DLD1 (cell line): ENCODE measurements around the gene ABTB1.

Source experiments
- in situ Hi-C: cut with HindIII; loops from 2 replicates; pipeline ENCODE4 v1.10.0; 2017; ENCODE audit warnings: low sequenced_read_pairs

ABTB1 gene

GRCh38 chr3:127714866-127715265, 42.1 kb downstream of the ABTB1 start:
- in situ Hi-C loops = loop anchor here (25.0 kb wide), 1 partner anchor 122 kb away; no protein-coding TSS in a partner anchor

- in situ Hi-C loops = loop anchor here (25.0 kb wide), 1 partner anchor 122 kb away; no protein-coding TSS in a partner anchor
Measured at GRCh38 chr3:127715532-127715931, 42.8 kb downstream of the ABTB1 start.

GRCh38 chr3:127716384-127716783, 43.6 kb downstream of the ABTB1 start:
- in situ Hi-C loops = loop anchor here (25.0 kb wide), 1 partner anchor 121 kb away; no protein-coding TSS in a partner anchor

DNA sequence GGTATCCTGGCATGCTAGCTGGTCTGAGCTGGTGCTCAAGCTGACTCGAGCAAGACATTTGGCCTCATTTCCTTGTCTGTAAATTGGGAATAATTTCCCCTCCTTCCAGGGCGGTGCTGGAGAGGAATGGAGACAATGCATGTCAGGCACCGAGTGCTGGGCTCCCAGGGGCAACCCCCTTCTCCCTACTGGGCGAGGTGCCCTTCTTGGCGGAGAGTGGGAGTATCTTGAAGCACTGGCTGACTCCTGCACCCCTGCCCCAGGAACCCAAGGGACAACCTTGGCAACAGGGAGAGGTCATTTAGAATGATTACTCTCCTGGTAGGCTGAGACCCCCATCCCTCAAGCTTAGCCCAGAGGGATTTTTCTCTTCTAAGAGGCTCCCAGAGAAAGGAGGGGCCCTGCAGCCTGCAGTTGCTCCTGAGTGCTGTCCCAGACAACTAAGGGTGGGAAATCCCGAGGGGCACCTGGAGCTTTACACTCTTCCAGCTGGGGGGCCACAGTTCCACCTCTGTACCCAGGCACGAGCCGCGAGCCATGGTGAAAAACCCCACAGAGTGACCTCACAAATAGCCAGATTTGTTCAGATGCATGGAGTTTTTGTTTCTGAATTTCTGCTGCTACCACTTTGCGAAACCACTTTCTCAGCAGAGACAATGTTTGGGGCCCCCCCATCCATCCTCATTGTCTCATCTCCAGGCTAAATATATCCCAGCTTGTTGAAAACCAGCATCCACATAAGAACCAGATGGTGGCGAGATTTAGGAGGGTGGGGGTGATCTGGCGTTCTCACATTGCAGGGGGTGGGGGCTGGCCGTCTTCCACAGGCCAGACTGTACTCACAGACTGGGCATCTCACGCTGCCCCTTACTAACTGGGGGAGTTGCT, 44.8 kb downstream of the ABTB1 start:
- in situ Hi-C loops = loop anchor here (25.0 kb wide), 1 partner anchor 120 kb away; no protein-coding TSS in a partner anchor

GRCh38 chr3:127718245-127718915, 45.6 kb downstream of the ABTB1 start:
- in situ Hi-C loops = loop anchor here (25.0 kb wide), 1 partner anchor 119 kb away; no protein-coding TSS in a partner anchor

GRCh38 chr3:127718916-127719290, 46.2 kb downstream of the ABTB1 start:
- in situ Hi-C loops = loop anchor here (25.0 kb wide), 1 partner anchor 118 kb away; no protein-coding TSS in a partner anchor

DNA sequence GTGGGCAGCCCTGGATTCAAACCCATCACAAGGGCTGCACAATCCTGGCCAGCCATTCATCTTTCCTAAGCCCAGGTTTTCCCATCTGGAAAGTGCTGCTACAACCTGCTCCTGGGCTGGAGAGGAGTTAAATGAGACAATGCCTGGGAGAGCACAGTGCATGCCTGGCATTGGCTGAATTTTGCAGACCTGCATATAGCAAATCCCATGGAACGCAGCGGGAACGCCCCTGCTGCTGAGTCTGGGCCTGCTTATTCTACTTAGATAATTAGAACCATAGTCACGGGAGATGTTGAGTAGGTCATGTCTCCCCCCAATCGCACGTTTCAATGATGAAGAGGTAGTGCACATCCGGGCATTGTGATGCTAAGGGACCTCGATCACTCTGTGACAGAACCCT, 46.6 kb downstream of the ABTB1 start:
- in situ Hi-C loops = loop anchor here (25.0 kb wide), 1 partner anchor 118 kb away; no protein-coding TSS in a partner anchor

DNA sequence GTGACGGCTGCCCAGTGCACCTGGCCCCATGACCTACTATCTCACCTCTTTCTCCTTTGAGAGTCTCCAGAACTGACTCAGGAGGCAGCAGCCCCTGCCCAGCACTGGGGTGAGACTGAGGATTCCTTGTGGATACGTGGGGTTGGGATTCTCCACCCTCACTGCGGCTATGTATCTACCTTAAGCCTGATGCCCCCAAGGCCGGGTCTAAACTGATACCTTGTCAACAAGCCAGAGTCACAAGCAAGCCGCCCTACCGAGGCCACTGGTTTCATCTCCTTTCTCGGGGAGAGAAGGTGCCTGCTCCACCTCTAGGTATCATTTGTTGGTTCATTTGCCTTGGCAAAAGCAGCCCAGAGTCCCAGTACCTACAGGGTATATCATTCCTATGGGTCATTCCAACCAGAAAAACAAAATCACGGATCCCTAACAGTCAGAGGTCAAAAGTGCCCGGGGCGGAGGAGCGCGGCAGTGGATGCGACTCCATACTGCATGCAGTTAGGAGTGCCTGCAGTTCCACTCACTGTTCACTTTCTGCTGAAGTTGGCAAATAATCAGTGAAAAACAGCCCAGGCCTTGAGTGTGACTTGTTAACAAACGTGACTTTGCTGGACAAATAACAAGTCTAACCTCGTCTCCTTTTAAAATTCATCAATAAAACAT, 47.5 kb downstream of the ABTB1 start:
- in situ Hi-C loops = loop anchor here (25.0 kb wide), 1 partner anchor 117 kb away; no protein-coding TSS in a partner anchor

- in situ Hi-C loops = loop anchor here (25.0 kb wide), 1 partner anchor 116 kb away; no protein-coding TSS in a partner anchor
Measured at GRCh38 chr3:127720985-127721935, 48.5 kb downstream of the ABTB1 start.

DNA sequence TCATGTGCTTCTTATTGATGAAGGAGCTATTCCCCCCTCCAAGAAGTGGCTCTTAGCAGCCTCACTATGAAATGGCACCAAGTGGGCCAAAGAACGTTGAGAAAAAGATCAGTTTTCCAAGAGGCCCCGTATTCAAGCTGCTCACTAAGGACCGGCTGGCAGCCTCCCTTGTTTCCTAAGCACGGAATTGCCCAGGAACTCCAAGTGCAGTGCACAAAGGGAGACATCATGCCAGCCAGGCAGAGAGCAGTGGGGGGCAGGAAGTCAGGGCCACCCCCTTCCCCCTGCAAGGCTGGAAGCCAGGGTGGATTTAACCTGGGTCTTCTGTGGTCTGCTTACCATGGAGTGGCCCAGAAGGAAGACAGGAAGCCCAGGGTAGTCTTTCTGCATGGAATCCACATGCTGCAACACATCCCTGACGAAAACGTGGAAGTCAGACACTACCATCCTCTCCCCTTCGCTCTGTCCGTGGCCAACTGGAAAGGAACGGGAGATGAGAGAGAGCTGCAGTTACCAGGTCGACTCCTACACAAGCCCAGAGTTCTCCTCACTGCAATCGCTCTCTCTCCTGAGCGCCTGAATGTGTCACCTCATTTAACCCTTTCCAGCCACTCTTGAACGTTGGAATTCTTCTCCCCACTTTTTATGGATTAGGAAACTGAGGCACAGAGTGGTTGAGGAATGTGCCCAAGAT, 49.5 kb downstream of the ABTB1 start:
- in situ Hi-C loops = loop anchor here (25.0 kb wide), 1 partner anchor 115 kb away; no protein-coding TSS in a partner anchor

GRCh38 chr3:127723011-127723567, 50.3 kb downstream of the ABTB1 start:
- in situ Hi-C loops = loop anchor here (25.0 kb wide), 1 partner anchor 114 kb away; no protein-coding TSS in a partner anchor

DNA sequence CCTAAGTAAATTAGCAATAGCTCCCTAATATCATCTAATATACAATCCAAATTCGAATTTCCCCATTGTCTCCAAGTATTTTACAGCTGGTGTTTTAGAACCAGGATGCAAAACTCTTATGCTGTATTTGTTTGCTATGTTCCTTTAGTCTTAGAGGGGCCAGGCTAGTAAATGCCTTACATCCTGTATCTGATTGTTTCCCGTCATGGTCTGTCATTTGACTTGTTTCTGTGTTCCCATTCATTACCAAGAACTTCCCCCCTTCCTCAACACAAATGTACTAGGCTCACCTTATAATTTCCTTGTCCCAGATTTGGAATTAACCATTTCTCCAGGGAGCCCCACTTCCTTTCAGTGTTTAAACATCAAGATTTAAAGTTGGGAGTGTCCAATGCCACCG, 54.1 kb downstream of the ABTB1 start:
- in situ Hi-C loops = no loop called here

GRCh38 chr3:127728417-127729015, 55.8 kb downstream of the ABTB1 start:
- in situ Hi-C loops = no loop called here

DNA sequence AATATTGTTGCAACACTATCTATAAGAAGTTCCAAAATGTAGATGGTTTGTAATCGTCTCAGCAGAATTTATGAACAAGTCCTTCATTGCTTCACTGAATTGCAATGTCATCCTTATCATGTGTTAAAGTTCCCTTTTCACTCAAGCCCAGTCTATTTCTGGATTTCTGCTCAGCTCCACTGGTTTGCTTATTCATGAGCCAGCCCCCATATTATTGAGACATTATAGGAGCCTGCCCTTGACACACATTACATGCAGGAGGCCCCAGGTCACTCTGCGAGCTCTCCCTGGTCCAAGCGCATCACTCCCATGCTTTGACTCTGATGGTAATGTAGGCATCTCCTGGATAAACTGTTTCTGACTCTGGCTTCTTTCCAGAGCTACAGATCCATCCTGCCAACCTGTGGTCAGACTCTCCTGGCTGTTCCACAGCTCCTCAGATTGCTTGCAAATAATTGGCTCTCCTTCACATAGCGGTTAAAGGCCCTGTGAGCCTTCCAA, 56.9 kb downstream of the ABTB1 start:
- in situ Hi-C loops = no loop called here

GRCh38 chr3:127730171-127730570, 57.4 kb downstream of the ABTB1 start:
- in situ Hi-C loops = no loop called here
